Measurements from ENCODE around the gene GNAS. TPM values are rescaled to one million over a fixed set of nuclear protein-coding genes. Genes with fewer than 3 reads are reported as not detected.

Gene GNAS
- total RNA-seq, 4 donors from 2014 or later, result 606 to 837 (median 753) TPM

DNA sequence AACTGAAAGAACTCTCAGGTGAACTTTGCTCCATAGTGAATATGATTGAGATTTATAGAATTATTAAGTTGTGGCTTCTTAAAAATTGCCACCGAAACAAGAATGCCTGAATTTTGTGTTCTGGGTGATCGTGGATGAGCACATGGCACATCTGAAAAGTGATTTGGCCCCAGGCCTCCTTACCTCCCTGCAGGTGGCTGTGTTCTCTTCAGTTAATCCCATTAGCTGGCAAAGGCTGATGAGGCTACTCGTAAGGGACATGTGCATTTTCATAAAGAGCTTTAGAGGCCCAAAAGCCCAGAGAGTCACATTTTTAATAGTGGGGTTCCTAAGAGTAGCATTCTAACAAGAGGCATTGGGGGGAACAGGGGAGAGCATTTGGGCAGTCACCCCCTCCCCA is 22.6 kb downstream of the GNAS start:
- ATAC-seq (ENCODE audit: low FRiP score), result no peak
- TF ChIP-seq, protein P1, sequence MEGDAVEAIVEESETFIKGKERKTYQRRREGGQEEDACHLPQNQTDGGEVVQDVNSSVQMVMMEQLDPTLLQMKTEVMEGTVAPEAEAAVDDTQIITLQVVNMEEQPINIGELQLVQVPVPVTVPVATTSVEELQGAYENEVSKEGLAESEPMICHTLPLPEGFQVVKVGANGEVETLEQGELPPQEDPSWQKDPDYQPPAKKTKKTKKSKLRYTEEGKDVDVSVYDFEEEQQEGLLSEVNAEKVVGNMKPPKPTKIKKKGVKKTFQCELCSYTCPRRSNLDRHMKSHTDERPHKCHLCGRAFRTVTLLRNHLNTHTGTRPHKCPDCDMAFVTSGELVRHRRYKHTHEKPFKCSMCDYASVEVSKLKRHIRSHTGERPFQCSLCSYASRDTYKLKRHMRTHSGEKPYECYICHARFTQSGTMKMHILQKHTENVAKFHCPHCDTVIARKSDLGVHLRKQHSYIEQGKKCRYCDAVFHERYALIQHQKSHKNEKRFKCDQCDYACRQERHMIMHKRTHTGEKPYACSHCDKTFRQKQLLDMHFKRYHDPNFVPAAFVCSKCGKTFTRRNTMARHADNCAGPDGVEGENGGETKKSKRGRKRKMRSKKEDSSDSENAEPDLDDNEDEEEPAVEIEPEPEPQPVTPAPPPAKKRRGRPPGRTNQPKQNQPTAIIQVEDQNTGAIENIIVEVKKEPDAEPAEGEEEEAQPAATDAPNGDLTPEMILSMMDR (IDR thresholded peaks at IDR 0.05), result no peak
- no peak for DNase-seq (ENCODE audit: low spot score)

DNA sequence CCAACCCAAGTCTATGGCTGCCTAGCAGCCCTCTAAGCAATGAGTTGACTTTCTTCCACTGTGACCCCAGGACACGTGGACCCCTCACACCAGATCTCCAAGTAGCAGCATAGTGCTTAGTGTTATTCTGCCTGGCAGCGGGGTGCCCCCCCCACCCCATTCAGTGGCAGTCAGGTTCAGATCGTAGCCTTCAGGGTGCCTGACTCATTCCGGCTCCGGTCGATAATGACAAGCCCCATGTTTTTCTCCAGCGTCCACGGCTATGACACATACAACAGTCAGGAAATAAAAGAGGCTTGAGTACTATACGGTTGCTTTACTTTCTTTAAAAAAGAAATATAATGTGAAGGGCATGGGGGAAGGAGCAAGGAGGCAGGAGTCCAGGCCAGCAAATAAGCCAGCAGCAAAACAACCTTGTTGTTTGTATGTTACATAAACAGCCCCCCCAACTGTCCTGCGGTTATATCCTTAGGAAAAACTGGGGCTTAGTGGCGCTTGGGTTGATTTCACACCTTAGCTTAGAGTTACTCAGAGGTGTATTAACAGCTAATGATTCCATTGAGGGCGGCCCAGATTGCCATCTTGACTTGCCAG is 23.1 kb downstream of the GNAS start:
- TF ChIP-seq, protein P1 (IDR thresholded peaks at IDR 0.05), result no peak
- DNase-seq (ENCODE audit: low spot score) (no peak), ATAC-seq (ENCODE audit: low FRiP score) (no peak)

DNA sequence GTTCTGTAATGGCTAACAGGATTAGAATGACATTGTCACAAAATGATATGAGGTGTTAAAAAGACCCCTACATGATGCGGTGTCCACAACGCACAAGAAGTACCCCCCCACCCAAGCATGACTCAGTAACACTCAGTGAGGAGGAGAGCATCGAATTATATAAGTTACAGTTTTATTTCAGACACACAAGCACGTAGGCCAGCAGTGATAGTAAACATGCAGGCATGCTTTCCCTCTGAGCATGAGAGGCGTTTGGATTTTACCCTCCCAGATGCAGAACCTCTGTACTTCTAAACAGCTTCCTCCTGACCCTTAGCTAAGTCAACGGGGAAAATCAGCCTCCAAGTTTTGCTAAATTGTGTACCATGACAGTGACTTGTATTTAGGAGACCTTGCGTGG is 23.9 kb downstream of the GNAS start:
- DNase-seq (ENCODE audit: low spot score), result no peak

DNA sequence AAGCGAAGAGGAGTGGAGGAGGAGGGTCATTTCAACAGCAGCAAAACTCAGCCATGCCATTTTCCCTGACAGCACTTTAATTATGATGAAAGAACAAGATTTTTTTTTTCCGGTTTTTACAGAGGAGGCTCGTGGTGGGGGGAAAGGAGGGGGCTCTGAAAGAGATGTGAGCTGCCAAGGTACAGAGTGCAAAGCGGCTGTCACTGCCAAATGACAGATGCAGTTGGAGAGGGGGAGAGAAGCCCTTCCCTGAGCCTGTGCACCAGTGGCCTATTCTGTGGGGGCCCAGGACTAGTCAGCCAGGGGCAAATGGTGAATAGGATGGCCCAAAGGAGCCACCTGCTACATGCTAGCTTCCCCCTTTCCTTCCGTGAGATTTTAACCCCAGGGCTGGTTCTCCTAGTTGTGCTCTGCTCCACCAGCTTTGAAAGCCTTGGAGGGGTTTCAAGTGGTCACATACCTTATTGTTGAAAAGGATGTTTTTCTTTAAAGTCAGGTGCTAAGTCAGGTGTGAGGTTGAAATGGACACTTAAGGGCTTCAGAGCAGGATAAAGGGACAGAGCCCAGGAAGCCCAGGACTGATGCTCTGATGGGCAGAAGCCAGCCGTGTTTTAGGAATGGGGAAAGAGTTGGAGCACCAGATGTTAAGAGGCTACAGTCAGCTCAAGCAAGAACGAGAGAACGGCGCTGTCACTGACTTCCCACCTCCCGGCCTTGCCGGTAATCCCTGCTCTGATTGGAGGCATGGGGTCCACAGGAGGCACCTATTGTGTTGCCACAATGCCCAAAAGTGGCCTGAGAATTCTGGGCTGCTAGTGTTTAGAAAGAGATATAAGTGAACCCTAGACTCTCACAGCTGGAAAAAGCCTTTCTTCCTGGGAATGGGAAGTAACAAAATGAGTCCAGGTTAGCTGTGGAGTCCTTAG is 24.8 kb downstream of the GNAS start:
- DNase-seq (ENCODE audit: low spot score), result no peak
- TF ChIP-seq, protein P1 (IDR thresholded peaks at IDR 0.05), result no peak
- ATAC-seq (ENCODE audit: low FRiP score), result no peak

More for the DNA sequence above, 23.9 kb downstream of the GNAS start:
- TF ChIP-seq, protein P1 (IDR thresholded peaks at IDR 0.05), result no peak
- no peak for ATAC-seq (ENCODE audit: low FRiP score)

DNA sequence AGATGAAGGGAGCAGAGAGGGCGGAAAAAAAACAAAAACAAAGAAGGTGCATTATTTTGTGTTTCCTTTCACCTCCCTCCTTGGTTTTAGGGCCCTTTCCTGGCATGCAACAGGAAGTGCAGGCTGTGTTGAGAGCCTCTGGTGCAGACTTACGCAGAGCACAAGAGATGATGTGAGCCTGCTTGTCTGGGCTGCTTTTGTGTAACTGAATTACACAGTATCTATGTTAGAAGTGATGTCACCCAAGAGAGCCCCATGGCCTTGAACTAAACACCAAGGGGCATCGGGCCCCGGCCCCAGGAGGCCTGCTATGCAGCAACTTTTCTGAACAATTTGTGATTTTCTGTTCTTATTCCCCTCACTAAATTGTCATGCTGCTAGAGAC is 25.5 kb downstream of the GNAS start:
- DNase-seq (ENCODE audit: low spot score) (no peak), ATAC-seq (ENCODE audit: low FRiP score) (no peak)

DNA sequence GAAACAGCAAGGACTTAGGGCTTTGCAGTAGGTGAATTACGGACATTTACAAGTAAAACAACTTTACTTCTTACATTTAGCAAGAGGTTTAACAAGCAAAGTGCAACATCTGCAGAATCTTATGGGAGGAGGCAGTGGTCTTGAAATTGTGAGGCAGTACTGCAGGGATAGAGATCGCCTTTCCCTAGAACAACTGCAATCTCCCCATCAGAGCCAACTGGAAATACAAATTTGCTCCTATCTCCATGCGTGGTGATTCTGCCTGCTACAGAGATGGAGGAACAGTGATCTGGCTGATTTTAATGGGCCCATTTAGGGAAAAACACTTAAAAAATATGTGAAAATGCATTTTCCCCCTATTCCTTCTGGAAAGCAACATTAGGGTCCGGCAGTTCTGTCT is 25.9 kb downstream of the GNAS start:
- TF ChIP-seq, protein P1 (IDR thresholded peaks at IDR 0.05), result no peak
- ATAC-seq (ENCODE audit: low FRiP score), result no peak
- no peak for DNase-seq (ENCODE audit: low spot score)

More for the DNA sequence above, 25.5 kb downstream of the GNAS start:
- TF ChIP-seq, protein P1 (IDR thresholded peaks at IDR 0.05), result no peak
